IMR-90 (cell line): ENCODE measurements around the gene PNO1. TPM values are rescaled to one million over a fixed set of nuclear protein-coding genes. Genes with fewer than 3 reads are reported as not detected.

Experiments used
- ATAC-seq: fragments of 200-7000 bp; cut with Tn5 transposase; 2 replicates; pipeline ENCODE4 v1.9.1; 2020; ENCODE audit warnings: low read depth, mild to moderate bottlenecking, moderate library complexity
- BruUV-seq: library from RNA; stranded (reverse); fragments of 400-500 nt; replicated peaks from 2 replicates; lab custom pipeline; 2021; lab: Mats Ljungman, UMichigan
- CTCF ChIA-PET: fragments of 300-600 bp; formaldehyde crosslinking; extraction: SDS; loops from one replicate; lab custom pipeline; 2021; ENCODE audit warnings: antibody characterized with exemption; lab: Yijun Ruan, JAX
- POLR2A ChIA-PET: fragments of 300-600 bp; sonication (Branson Sonifier 250); formaldehyde crosslinking; loops from one replicate; lab custom pipeline; 2022; ENCODE audit warnings: antibody characterized with exemption; ENCODE audit not compliant: unreplicated experiment; lab: Charles Lee
- DNase-seq: peaks from one replicate; pipeline ENCODE4 v3.0.0; 2013
- H2AFZ ChIP-seq: replicated peaks from 2 replicates; pipeline ENCODE3; 2013; ENCODE audit warnings: low read length, mild to moderate bottlenecking; ENCODE audit not compliant: poor library complexity
- H2AK5ac ChIP-seq: 2 replicates; pipeline ENCODE4 v1.6.1; 2013; ENCODE audit warnings: low read depth, low read length, inconsistent platforms
- H2AK9ac ChIP-seq: replicated peaks from 2 replicates; pipeline ENCODE3; 2013; ENCODE audit warnings: mild to moderate bottlenecking, low read depth, low read length, moderate library complexity; ENCODE audit not compliant: poor library complexity
- H2BK120ac ChIP-seq: 2 replicates; pipeline ENCODE4 v1.6.1; 2013; ENCODE audit warnings: low read depth, low read length, inconsistent platforms
- H2BK15ac ChIP-seq: 3 replicates; pipeline ENCODE4 v1.6.1; 2013; ENCODE audit warnings: low read depth, low read length, inconsistent platforms
- H2BK20ac ChIP-seq: 2 replicates; pipeline ENCODE4 v1.6.1; 2013; ENCODE audit warnings: low read depth, mild to moderate bottlenecking, inconsistent platforms, low read length, moderate library complexity
- H2BK5ac ChIP-seq: 2 replicates; pipeline ENCODE4 v1.6.1; 2013; ENCODE audit warnings: mild to moderate bottlenecking, low read depth, low read length, inconsistent platforms; ENCODE audit not compliant: poor library complexity, severe bottlenecking
- H3K14ac ChIP-seq: replicated peaks from 2 replicates; pipeline ENCODE4 v1.6.1; 2013; ENCODE audit warnings: low read depth, low read length, inconsistent platforms
- H3K18ac ChIP-seq: 2 replicates; pipeline ENCODE4 v1.6.1; 2013; ENCODE audit warnings: low read depth, low read length, control low read depth
- H3K23ac ChIP-seq: 2 replicates; pipeline ENCODE4 v1.6.1; 2013; ENCODE audit warnings: low read depth, low read length, inconsistent platforms
- H3K27ac ChIP-seq: 2 replicates; pipeline ENCODE4 v1.5.1; 2013; ENCODE audit warnings: mild to moderate bottlenecking, control low read depth, low read length; ENCODE audit not compliant: insufficient read depth
- H3K27me3 ChIP-seq: 2 replicates; pipeline ENCODE4 v1.6.1; 2013; ENCODE audit warnings: low read length; ENCODE audit not compliant: control insufficient read depth, insufficient read depth
- H3K36me3 ChIP-seq: 2 replicates; pipeline ENCODE4 v1.6.1; 2013; ENCODE audit warnings: low read length, mixed read lengths; ENCODE audit not compliant: control insufficient read depth, insufficient read depth
- H3K4ac ChIP-seq: 2 replicates; pipeline ENCODE4 v1.6.1; 2013; ENCODE audit warnings: low read depth, low read length, inconsistent platforms
- H3K4me1 ChIP-seq: 2 replicates; pipeline ENCODE4 v1.6.1; 2013; ENCODE audit warnings: low read length, mixed read lengths; ENCODE audit not compliant: control insufficient read depth, insufficient read depth
- H3K4me2 ChIP-seq: 2 replicates; pipeline ENCODE4 v1.6.1; 2013; ENCODE audit warnings: low read depth, mild to moderate bottlenecking, control low read depth, low read length, moderate library complexity
- H3K4me3 ChIP-seq: 2 replicates; pipeline ENCODE4 v1.5.1; 2013; ENCODE audit warnings: low read depth, mild to moderate bottlenecking, control low read depth, low read length, moderate library complexity; ENCODE audit not compliant: insufficient read depth
- H3K56ac ChIP-seq: 2 replicates; pipeline ENCODE4 v1.6.1; 2013; ENCODE audit warnings: low read length, inconsistent platforms; ENCODE audit not compliant: insufficient read depth; ENCODE audit errors: extremely low read depth
- H3K79me1 ChIP-seq, 2 experiments: 2 replicates each; pipeline ENCODE4 v1.6.1; 2013; ENCODE audit warnings: low read length in 2 of 2, inconsistent platforms in 1 of 2, low read depth in 1 of 2
- H3K9ac ChIP-seq: 2 replicates; pipeline ENCODE4 v1.6.1; 2013; ENCODE audit warnings: low read depth, low read length, control low read depth
- H3K9me1 ChIP-seq: 2 replicates; pipeline ENCODE4 v1.6.1; 2013; ENCODE audit warnings: low read length, inconsistent platforms; ENCODE audit not compliant: insufficient read depth
- H3K9me3 ChIP-seq: 2 replicates; pipeline ENCODE4 v1.6.1; 2013; ENCODE audit warnings: low read length; ENCODE audit not compliant: control insufficient read depth, insufficient read depth
- H4K20me1 ChIP-seq: 2 replicates; pipeline ENCODE4 v1.6.1; 2013; ENCODE audit warnings: low read length, inconsistent platforms; ENCODE audit not compliant: insufficient read depth
- H4K5ac ChIP-seq: 2 replicates; pipeline ENCODE4 v1.6.1; 2013; ENCODE audit warnings: mild to moderate bottlenecking, low read depth, low read length, control low read depth
- H4K8ac ChIP-seq, 2 experiments: 2 replicates each; pipeline ENCODE4 v1.6.1; 2013; ENCODE audit warnings: low read depth in 2 of 2, low read length in 2 of 2, control low read depth in 1 of 2, inconsistent platforms in 1 of 2
- H4K91ac ChIP-seq: 2 replicates; pipeline ENCODE4 v1.6.1; 2013; ENCODE audit warnings: low read depth, low read length, inconsistent platforms; ENCODE audit not compliant: insufficient read depth
- BHLHE40 ChIP-seq: fragments of 150-350 bp; IDR thresholded peaks from 2 replicates; pipeline ENCODE4 v1.6.1; 2016; ENCODE audit warnings: mild to moderate bottlenecking, low read depth, low read length
- CEBPB ChIP-seq: IDR thresholded peaks from 2 replicates; pipeline ENCODE4 v1.6.1; 2012; ENCODE audit warnings: low read depth, low read length, improper control_type of control experiment
- CHD1 ChIP-seq: IDR thresholded peaks from 2 replicates; pipeline ENCODE4 v1.6.1; 2012; ENCODE audit warnings: low read depth, low read length, improper control_type of control experiment
- CTCF ChIP-seq: conservative IDR thresholded peaks from 2 replicates; pipeline ENCODE4 v1.5.1; 2012; ENCODE audit warnings: mild to moderate bottlenecking, low read depth, low read length, improper control_type of control experiment
- ELK1 ChIP-seq: fragments of 150-350 bp; IDR thresholded peaks from 2 replicates; pipeline ENCODE4 v1.6.1; 2016; ENCODE audit warnings: low read depth, mild to moderate bottlenecking, low read length, moderate library complexity, borderline replicate concordance
- MAZ ChIP-seq: IDR thresholded peaks from 2 replicates; pipeline ENCODE4 v1.6.1; 2012; ENCODE audit warnings: low read depth, mild to moderate bottlenecking, low read length, improper control_type of control experiment, moderate library complexity, borderline replicate concordance
- MXI1 ChIP-seq: IDR thresholded peaks from 2 replicates; pipeline ENCODE4 v1.6.1; 2012; ENCODE audit warnings: low read depth, mild to moderate bottlenecking, low read length, moderate library complexity, borderline replicate concordance
- RAD21 ChIP-seq: IDR thresholded peaks from 2 replicates; pipeline ENCODE4 v1.6.1; 2012; ENCODE audit warnings: low read length, improper control_type of control experiment
- RFX5 ChIP-seq: IDR thresholded peaks from 2 replicates; pipeline ENCODE4 v1.8.0; 2012; ENCODE audit warnings: low read depth, mild to moderate bottlenecking, low read length, moderate library complexity
- SMC3 ChIP-seq: fragments of 150-350 bp; IDR thresholded peaks from 2 replicates; pipeline ENCODE4 v1.6.1; 2016; ENCODE audit warnings: low read depth, mild to moderate bottlenecking, antibody characterized with exemption, low read length, moderate library complexity
- WGBS, 2 experiments: methylation state at CpG; one replicate each; pipeline versions ENCODE4 v1.1.5 to v1.1.7; 2013; ENCODE audit warnings: missing lambda C conversion rate in 2 of 2; ENCODE audit not compliant: insufficient read length in 1 of 2; ENCODE audit errors: extremely low coverage in 2 of 2; 5-methylcytosine and 5-hydroxymethylcytosine counted together
- dilution Hi-C: fragments of 300-500 bp; cut with HindIII; formaldehyde crosslinking; loops from one replicate; pipeline ENCODE4 v1.14.3; 2018; ENCODE audit warnings: low sequenced_read_pairs; ENCODE audit not compliant: unreplicated experiment
- in situ Hi-C: fragments of 300-500 bp; cut with MboI; formaldehyde crosslinking; loops from 3 replicates; pipeline ENCODE4 v1.14.3; 2019; ENCODE audit warnings: low sequenced_read_pairs, inconsistent platforms, mixed read lengths
- intact Hi-C: fragments of 100-400 bp; cut with micrococcal nuclease; formaldehyde crosslinking; loops from 2 replicates; pipeline ENCODE4 v1.10.0; 2022
- polyA plus RNA-seq, 3 experiments: library from polyadenylated mRNA; depleted of rRNA; stranded (reverse); fragments of >200 nt; gene quantifications; 2 replicates each; pipeline ENCODE4 v1.2.3, GENCODE V29; 2012; ENCODE audit warnings: low replicate concordance in 1 of 3
- total RNA-seq: library from RNA; depleted of rRNA; stranded (reverse); fragments of >200 nt; gene quantifications from 2 replicates; pipeline ENCODE4 v1.2.3, GENCODE V29; 2012

The PNO1 gene
- total and polyA plus RNA-seq, 2 of the 4 experiments (the other 2 are of a cell fraction) = 12.8 to 14.7 TPM

- Histone ChIP-seq H3K14ac (no peak overlapping the region), H3K4me1 (peaks cover 18% of the 10 kb centered on the region), H3K9me1 (peaks cover 8% of the 10 kb centered on the region; the same call in 1 of the 2 replicates), H3K9ac (no peak overlapping the region), H4K5ac (no peak overlapping the region), H2BK20ac (no peak overlapping the region), H3K18ac (no peak overlapping the region), H3K4ac (0 out of 2 replicates have a peak overlapping the region, but pooled peaks have one; percentile 8), H3K27ac (peak overlapping the region; percentile 50; the same call in 1 of the 2 replicates), H4K91ac (no peak overlapping the region), H4K20me1 (peaks cover 51% of the 10 kb centered on the region), H3K56ac (no peak overlapping the region), H3K23ac (0 out of 2 replicates have a peak overlapping the region, but pooled peaks have one; percentile 10), H3K4me3 (no peak overlapping the region), H3K4me2 (no peak overlapping the region), H2BK15ac (no peak overlapping the region), H3K79me1 (peaks cover 0 to 58% of the 10 kb centered on the region in 2 experiments; a peak in 2 of 4 replicates), H2BK5ac (peak overlapping the region; percentile 21), H4K8ac (0 out of 4 replicates have a peak overlapping the region, but pooled peaks of 1 of the 2 experiments have one; percentile 22), H2AK9ac (no peak overlapping the region), H3K36me3 (peaks cover 8% of the 10 kb centered on the region), H3K27me3 (no peaks in the 10 kb centered on the region), H2BK120ac (no peak overlapping the region), H2AK5ac (no peak overlapping the region), H3K9me3 (peaks cover 2% of the 10 kb centered on the region; the same call in 1 of the 2 replicates), H2AFZ (no peak overlapping the region)
- ChIA-PET CTCF (no interaction called here), POLR2A (no interaction called here)
- ATAC-seq = no peak; the same call in 1 of the 2 replicates
- dilution Hi-C loops = no loop called here
- in situ Hi-C loops = no loop called here
- no peak for TF ChIP-seq CTCF
- TF ChIP-seq CEBPB = no peak
- TF ChIP-seq MXI1 = no peak
- no peak for TF ChIP-seq ELK1
- no peak for TF ChIP-seq SMC3
- TF ChIP-seq CHD1 = no peak
- TF ChIP-seq BHLHE40 = no peak
- TF ChIP-seq RFX5 = no peak
- no peak for TF ChIP-seq RAD21
- TF ChIP-seq MAZ = no peak
- intact Hi-C loops = no loop called here
- WGBS, 2 experiments = no CpG with 5 or more reads among the region's 1 CpG
- no peak for DNase-seq
- BruUV-seq = no TSS peak
Measured at GRCh38 chr2:68222287-68222686, 64.6 kb downstream of the PNO1 start.
